Activated gamma-delta T cell (primary cell): ENCODE measurements around the gene ITGB4.
A peak's percentile ranks its signal among the peaks of the same experiment; 100 is the strongest.
"Not testable (repeated sequence)": the region's sequence is repeated elsewhere in the genome, so short reads cannot be mapped to it uniquely, and the experiment has no call there.

ENCODE experiments used
- DNase-seq: peaks from one replicate; lab custom pipeline; 2025; lab: John Stamatoyannopoulos, UW

ITGB4 gene

DNA sequence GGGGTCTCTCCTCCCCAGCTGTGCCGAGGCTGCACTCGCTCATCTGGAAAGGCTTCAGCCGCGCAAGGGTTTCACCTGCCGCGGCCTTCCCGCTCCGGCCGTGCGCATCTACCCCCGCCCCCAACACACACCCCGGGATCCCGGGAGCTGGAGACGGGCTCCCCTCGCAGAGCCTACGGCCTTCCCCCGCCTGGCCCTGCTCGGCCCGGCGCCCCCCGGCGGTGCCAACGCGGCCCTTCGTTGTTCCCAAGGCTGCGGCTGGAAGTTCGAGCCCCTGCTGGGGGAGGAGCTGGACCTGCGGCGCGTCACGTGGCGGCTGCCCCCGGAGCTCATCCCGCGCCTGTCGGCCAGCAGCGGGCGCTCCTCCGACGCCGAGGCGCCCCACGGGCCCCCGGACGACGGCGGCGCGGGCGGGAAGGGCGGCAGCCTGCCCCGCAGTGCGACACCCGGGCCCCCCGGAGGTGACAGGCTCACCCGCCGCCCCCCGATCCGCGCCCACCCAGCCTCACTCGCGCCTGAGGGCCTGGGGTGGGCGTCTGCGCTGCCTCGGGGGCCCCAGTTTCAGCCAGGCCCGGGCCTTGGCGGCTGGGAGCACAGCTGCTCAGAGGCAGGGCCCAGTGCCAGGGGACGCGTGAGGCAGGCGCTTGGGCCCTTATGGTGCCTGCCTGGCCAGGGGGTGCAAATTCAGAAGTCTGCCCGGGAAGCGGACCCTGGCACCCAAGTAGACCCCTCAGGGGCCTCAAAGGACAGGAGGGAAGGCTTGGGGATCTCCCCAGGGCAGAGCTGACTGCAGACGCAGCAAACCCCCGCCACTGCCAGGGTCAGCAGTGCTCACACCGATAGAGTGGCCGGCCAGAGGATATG is 32.5 kb downstream of the ITGB4 start:
- DNase-seq: peak; percentile 62

DNA sequence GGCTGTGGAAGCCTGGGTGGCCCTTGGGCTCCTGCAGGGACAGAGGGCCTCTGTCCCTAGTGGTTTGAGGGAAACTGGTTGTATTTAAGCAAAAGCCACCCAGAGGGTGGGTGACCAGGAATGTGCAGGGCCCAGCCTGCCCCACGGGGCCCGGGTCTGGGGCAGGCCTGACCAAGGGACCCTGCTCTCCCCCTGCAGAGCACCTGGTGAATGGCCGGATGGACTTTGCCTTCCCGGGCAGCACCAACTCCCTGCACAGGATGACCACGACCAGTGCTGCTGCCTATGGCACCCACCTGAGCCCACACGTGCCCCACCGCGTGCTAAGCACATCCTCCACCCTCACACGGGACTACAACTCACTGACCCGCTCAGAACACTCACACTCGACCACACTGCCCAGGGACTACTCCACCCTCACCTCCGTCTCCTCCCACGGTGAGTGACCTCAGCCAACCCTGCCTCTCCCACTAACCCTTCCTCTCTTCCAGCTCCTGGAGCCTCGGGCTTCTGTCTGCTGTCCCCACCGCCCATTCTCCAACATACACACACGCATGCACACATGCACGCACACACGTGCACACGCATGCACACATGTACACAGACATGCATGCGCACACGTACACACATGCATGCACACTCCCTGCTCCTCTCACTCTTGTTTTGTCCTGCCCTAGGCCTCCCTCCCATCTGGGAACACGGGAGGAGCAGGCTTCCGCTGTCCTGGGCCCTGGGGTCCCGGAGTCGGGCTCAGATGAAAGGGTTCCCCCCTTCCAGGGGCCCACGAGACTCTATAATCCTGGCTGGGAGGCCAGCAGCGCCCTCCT is 33.3 kb downstream of the ITGB4 start:
- no peak for DNase-seq

GRCh38 chr17:75755205-75755901 is 34.1 kb downstream of the ITGB4 start:
- no peak for DNase-seq

- no peak for DNase-seq
These were observed 34.7 kb downstream of the ITGB4 start for GRCh38 chr17:75755990-75756389.

DNA sequence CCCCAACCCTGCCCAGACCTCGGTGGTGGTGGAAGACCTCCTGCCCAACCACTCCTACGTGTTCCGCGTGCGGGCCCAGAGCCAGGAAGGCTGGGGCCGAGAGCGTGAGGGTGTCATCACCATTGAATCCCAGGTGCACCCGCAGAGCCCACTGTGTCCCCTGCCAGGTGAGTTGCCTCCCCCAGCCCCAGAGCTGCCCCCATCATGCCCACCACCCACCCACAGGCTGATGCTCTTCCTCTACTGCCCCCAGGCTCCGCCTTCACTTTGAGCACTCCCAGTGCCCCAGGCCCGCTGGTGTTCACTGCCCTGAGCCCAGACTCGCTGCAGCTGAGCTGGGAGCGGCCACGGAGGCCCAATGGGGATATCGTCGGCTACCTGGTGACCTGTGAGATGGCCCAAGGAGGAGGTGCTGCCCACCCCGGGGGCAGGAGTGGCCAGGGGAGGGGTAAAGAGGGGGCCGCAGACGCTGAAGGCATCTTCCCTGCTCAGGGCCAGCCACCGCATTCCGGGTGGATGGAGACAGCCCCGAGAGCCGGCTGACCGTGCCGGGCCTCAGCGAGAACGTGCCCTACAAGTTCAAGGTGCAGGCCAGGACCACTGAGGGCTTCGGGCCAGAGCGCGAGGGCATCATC is 35.3 kb downstream of the ITGB4 start:
- no peak for DNase-seq

DNA sequence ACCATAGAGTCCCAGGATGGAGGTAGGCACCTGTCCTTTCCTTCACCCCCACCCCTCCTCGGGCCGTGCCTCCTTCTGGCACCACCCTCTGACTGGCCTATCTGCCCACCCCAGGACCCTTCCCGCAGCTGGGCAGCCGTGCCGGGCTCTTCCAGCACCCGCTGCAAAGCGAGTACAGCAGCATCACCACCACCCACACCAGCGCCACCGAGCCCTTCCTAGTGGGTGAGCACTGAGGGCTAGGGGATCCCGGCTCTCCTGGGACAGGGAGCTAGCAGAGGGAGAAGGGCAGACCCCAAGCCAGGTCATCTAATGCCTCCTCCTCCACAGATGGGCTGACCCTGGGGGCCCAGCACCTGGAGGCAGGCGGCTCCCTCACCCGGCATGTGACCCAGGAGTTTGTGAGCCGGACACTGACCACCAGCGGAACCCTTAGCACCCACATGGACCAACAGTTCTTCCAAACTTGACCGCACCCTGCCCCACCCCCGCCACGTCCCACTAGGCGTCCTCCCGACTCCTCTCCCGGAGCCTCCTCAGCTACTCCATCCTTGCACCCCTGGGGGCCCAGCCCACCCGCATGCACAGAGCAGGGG is 35.9 kb downstream of the ITGB4 start:
- no peak for DNase-seq

- no peak for DNase-seq
These were observed 37.1 kb downstream of the ITGB4 start for GRCh38 chr17:75758131-75758905.

DNA sequence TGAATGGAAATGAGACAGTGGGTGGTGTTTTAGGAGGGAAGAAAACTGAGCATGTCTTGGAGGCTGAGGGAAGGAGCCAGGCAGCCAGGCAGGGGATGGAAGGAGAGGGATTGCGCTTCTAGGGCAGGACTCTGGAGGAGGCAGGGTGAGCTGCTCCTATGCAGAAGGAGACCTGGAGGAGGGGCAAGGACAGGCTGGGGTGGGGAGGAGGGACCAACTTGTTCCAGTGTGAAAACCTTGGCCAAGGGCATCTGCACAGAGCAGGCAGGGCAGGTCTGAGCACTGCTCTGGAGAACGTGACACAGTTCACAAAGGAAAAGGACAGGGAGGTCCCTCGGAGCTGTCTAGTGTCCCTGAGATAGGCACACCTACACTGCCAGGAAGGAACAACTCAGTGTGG is 38.2 kb downstream of the ITGB4 start:
- no peak for DNase-seq

GRCh38 chr17:75759978-75760640 is 38.9 kb downstream of the ITGB4 start:
- not testable (repeated sequence) for DNase-seq

DNA sequence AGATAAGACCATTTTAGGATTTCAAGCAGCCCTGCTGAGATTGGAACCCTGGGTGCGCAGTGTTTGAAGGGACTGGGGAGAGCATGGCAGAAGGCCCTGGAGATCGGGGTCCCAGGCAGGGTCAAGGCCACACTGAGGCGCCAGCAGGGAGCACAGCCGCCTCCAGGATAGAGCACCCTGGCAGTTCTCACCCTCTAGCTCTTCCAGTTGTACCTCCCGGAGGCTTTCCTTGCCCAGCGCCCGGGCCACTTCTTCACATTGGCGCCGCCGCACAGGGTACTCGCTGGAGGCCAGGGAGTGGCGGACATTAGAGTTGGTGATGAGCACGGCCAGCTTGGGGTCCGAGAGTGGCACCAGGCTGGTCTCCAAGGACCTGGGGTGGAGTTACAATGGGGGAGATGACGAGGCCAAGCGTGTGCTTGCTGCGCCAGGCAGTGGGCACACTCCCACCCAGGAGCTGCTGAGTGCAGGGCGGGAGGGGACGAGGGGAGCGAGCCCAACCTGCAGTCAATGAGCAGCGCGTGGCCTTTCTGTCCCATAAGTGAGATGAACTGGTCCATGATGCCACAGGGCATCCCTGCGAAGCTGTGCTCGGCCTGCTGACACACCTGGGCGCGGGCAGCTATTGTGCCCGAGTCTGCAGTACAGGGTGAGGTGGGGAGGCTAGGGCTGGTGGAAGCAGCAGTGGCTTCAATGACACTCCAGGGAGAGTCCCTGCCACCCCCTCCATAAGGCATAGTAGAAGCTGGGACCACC is 41.4 kb downstream of the ITGB4 start:
- DNase-seq: no peak

- no peak for DNase-seq
These were observed 42.0 kb downstream of the ITGB4 start for GRCh38 chr17:75763269-75763607.

DNA sequence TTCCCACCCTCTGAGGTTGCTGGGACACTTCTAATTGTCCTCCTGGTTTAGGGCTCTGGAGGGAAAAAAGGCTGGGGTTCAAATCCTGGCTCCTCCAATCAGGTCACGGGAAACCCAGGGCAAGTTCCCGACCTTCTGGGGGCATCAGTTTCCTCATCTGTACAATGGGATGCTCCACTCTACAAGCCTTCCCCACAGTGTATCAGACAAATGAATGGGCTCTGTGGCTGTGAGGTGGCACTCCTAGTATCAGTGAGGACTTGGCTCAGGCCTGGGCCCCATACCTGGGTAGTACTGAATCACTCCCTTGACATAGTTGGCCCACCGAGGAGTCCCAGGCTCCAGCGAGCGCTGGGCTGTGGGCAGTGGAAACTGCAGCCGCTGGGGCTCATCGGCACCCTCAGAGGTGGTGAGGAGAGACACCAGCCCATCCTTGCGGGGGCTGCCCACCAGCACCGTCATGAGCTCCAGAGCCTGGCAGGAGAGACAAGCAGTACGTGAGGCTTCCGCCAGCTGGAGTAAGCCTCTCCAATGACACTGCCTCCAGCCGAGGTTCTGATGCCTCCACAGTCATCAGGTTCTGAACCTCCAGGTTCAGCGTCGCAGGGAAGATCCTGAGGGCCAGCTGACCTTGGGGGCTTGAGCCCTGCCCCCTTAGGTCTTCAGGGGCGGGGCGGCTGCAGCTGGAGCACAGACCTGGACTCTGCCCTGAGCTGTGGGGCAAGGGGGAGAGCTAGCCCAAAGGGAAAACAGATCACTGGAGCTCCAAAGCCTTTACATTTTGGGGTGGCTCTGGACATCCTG is 42.6 kb downstream of the ITGB4 start:
- no peak for DNase-seq

GRCh38 chr17:75764417-75764710 is 43.1 kb downstream of the ITGB4 start:
- no peak for DNase-seq

- DNase-seq: peak; percentile 54
These were observed 43.6 kb downstream of the ITGB4 start, which contains the start of gene GALK1 for GRCh38 chr17:75764711-75765421. TSS of gene GALK1 (minus strand) at chr17:75765192. CDS start at chr17:75765136, 56 bp downstream.

- DNase-seq: no peak
These were observed 44.7 kb downstream of the ITGB4 start for GRCh38 chr17:75765981-75766380.

DNA sequence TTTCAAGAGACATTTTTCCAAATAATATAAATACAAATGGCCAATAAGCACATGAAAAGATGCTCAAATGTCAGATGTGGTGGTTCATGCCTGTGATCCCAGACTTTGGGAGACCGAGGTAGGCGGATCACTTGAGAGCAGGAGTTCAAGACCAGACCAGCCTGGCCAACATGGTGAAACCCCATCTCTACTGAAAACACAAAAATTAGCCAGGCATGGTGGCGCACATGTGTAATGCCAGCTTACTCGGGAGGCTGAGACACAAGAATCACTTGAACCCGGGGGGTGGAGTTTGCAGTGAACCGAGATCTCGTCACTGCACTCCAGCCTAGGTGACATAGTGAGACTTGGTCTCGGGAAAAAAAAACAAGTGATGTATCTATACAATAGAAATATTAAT is 46.6 kb downstream of the ITGB4 start:
- no peak for DNase-seq

DNA sequence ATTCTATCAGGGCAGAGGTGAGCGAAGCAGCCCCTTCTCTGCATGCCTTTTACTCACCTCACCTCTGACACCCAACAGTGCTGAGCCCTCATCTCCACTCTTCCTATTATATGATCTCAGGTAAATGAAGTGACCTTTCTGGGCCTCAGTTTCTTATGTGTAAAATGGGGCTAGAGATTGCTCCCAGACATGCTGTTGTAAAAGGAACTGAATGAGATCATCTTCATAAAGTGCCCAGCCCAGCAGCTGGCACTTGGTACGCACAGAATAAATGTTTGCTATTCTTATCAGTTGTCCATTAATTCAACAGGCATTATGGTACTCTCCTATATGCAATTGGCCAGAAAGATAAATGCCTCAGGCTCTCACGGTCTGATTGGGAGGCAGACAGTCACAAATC is 48.3 kb downstream of the ITGB4 start:
- no peak for DNase-seq
